Neural cell (in vitro differentiated cells): Measurements from ENCODE around the gene MRO.

Source experiments
- CTCF ChIP-seq: fragments of 450-650 bp; IDR thresholded peaks from 2 replicates; pipeline ENCODE4 v1.5.1; 2014; ENCODE audit warnings: antibody characterized with exemption, mild to moderate bottlenecking, moderate library complexity; ENCODE audit not compliant: poor library complexity, severe bottlenecking
- EP300 ChIP-seq: fragments of 450-650 bp; conservative IDR thresholded peaks from 2 replicates; pipeline ENCODE4 v1.6.1; 2014; ENCODE audit warnings: antibody characterized with exemption, mild to moderate bottlenecking, moderate library complexity; ENCODE audit not compliant: poor library complexity, severe bottlenecking
- EZH2 ChIP-seq: fragments of 200-600, 300-800 bp; shearing (Covaris generic), sonication (generic); IDR thresholded peaks from 2 replicates; pipeline ENCODE4 v1.6.1; 2014; ENCODE audit warnings: antibody characterized with exemption, low read length, borderline replicate concordance, mild to moderate bottlenecking; ENCODE audit not compliant: insufficient read depth, poor library complexity, severe bottlenecking
- MXI1 ChIP-seq: fragments of 450-650 bp; conservative IDR thresholded peaks from 2 replicates; pipeline ENCODE4 v1.6.1; 2014; ENCODE audit warnings: antibody characterized with exemption, mild to moderate bottlenecking; ENCODE audit not compliant: poor library complexity, severe bottlenecking
- POLR2AphosphoS5 ChIP-seq: IDR thresholded peaks from 2 replicates; pipeline ENCODE4 v1.6.1; 2012
- RAD21 ChIP-seq: fragments of 450-650 bp; conservative IDR thresholded peaks from 2 replicates; pipeline ENCODE4 v1.6.1; 2014; ENCODE audit warnings: antibody characterized with exemption, mild to moderate bottlenecking, moderate library complexity
- REST ChIP-seq: IDR thresholded peaks from 2 replicates; pipeline ENCODE4 v1.6.1; 2012; ENCODE audit warnings: borderline replicate concordance
- SMC3 ChIP-seq: fragments of 450-650 bp; conservative IDR thresholded peaks from 2 replicates; pipeline ENCODE4 v1.6.1; 2014; ENCODE audit warnings: antibody characterized with exemption, mild to moderate bottlenecking, moderate library complexity; ENCODE audit not compliant: poor library complexity

- TF ChIP-seq SMC3: no peak
- TF ChIP-seq CTCF: no peak
- no peak for TF ChIP-seq EP300
- TF ChIP-seq REST: no peak
- TF ChIP-seq EZH2: no peak
- no peak for TF ChIP-seq RAD21
- TF ChIP-seq POLR2AphosphoS5: no peak
- no peak for TF ChIP-seq MXI1
Observed at GRCh38 chr18:50869150-50869549, 49.3 kb upstream of the MRO start.
